ENCODE measurements around the gene RNF145. TPM values are rescaled to one million over a fixed set of nuclear protein-coding genes. Genes with fewer than 3 reads are reported as not detected.

The RNF145 gene
- total RNA-seq: 10 to 100 TPM; 77.5 to 87.5 TPM

GRCh38 chr5:159209438-159210209 lies at the start of gene RNF145:
Gene RNF145 (minus strand): TSS chr5:159209553. CDS start chr5:159203617, 5,936 bp downstream.
- Mint-ChIP-seq H3K27me3 (no peaks in the 10 kb centered on the region), H3K36me3 (ENCODE audit: low read depth) (peaks cover 38% of the 10 kb centered on the region), H3K9me3 (no peaks in the 10 kb centered on the region), H3K4me3 (peak within 1 kb of the TSS; percentile 100), H3K27ac (peak within 1 kb of the TSS; percentile 100), H3K4me1 (ENCODE audit: low read depth) (peaks cover 37% of the 10 kb centered on the region)
- ChIA-PET CTCF (no interaction called here), POLR2A (interaction anchor here (1.1 kb wide), 1 partner anchor 202 kb away, joined by 3 read pairs; no protein-coding TSS in a partner anchor)
- peak; percentile 97 for DNase-seq
- TF ChIP-seq CTCF (IDR thresholded peaks at IDR 0.05): no peak
- ATAC-seq: peak; percentile 74
- intact Hi-C loops (cut with micrococcal nuclease): loop anchor here (5.0 kb wide), 3 partner anchors 33 to 53 kb away; partner anchors contain the start of gene UBLCP1

- H3K4me3 Mint-ChIP-seq: no peak overlapping the region
- ChIA-PET POLR2A (no interaction called here), CTCF (interaction anchor here (0.6 to 1.4 kb wide), 4 partner anchors 15 to 102 kb away, joined by 3 to 5 read pairs (median 4); no protein-coding TSS in a partner anchor)
- DNase-seq (no peak), ATAC-seq (no peak)
- no peak for TF ChIP-seq CTCF (IDR thresholded peaks at IDR 0.05)
- no peak overlapping the region for H3K27ac Mint-ChIP-seq
- intact Hi-C loops (cut with micrococcal nuclease): no loop called here
- peaks cover 9% of the 10 kb centered on the region for H3K4me1 Mint-ChIP-seq (ENCODE audit: low read depth)
- no peaks in the 10 kb centered on the region for H3K27me3 Mint-ChIP-seq
- no peaks in the 10 kb centered on the region for H3K9me3 Mint-ChIP-seq
- H3K36me3 Mint-ChIP-seq (ENCODE audit: low read depth): no peaks in the 10 kb centered on the region
These were observed 49.0 kb upstream of the RNF145 start for GRCh38 chr5:159258361-159258760.

- intact Hi-C loops (cut with micrococcal nuclease): no loop called here
- H3K36me3 Mint-ChIP-seq (ENCODE audit: low read depth): no peaks in the 10 kb centered on the region
- no peak overlapping the region for H3K27ac Mint-ChIP-seq
- ChIA-PET CTCF (interaction anchor here (0.6 to 1.3 kb wide), 5 partner anchors 16 to 101 kb away, joined by 3 to 4 read pairs (median 3); no protein-coding TSS in a partner anchor), POLR2A (no interaction called here)
- ATAC-seq (no peak), DNase-seq (no peak)
- H3K4me3 Mint-ChIP-seq: no peak overlapping the region
- no peak for TF ChIP-seq CTCF (IDR thresholded peaks at IDR 0.05)
- no peaks in the 10 kb centered on the region for H3K9me3 Mint-ChIP-seq
- peaks cover 9% of the 10 kb centered on the region for H3K4me1 Mint-ChIP-seq (ENCODE audit: low read depth)
- H3K27me3 Mint-ChIP-seq: no peaks in the 10 kb centered on the region
These were observed 48.4 kb upstream of the RNF145 start for GRCh38 chr5:159257629-159258283.

- intact Hi-C loops (cut with micrococcal nuclease): no loop called here
- CTCF ChIA-PET: interaction anchor here (0.6 to 1.1 kb wide), 4 partner anchors 17 to 100 kb away, joined by 3 to 4 read pairs (median 4); no protein-coding TSS in a partner anchor
- no peak overlapping the region for H3K4me3 Mint-ChIP-seq
- H3K36me3 Mint-ChIP-seq (ENCODE audit: low read depth): no peaks in the 10 kb centered on the region
- H3K4me1 Mint-ChIP-seq (ENCODE audit: low read depth): peaks cover 9% of the 10 kb centered on the region
- DNase-seq (no peak), ATAC-seq (no peak)
- no peak for TF ChIP-seq CTCF (IDR thresholded peaks at IDR 0.05)
- no peak overlapping the region for H3K27ac Mint-ChIP-seq
- POLR2A ChIA-PET: no interaction called here
- no peaks in the 10 kb centered on the region for H3K9me3 Mint-ChIP-seq
- H3K27me3 Mint-ChIP-seq: no peaks in the 10 kb centered on the region
These were observed 47.7 kb upstream of the RNF145 start for GRCh38 chr5:159257007-159257406.

Data from activated CD8-positive, alpha-beta T cell treated with anti-CD3 and anti-CD28 coated beads for 36 hours (primary cell).